Measurements from ENCODE around the gene NUP62.

Gene NUP62

DNA sequence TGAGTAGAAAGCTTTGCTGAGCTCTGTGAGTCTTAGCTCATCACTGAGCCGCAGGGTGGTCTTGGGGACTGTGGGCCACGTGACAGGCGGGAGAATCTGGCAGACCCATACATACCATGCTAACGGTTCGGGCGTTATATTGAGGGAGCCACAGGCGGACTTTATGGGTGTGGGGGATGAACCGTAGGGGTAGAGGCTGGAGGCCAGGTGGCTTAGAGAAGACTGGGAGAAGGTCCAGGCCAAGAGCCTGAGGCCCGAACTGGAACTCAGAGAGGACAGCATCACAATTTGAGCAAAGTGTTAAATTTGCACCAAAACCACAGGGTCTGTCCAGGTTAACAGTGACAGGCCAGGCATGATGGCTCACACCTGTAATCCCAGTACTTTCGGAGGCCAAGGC is 15.6 kb downstream of the NUP62 start:
- TF ChIP-seq BACH2 (CRISPR knock-in tag; IDR thresholded peaks at IDR 0.05; ENCODE audit: borderline replicate concordance) (no peak), CSDC2 (CRISPR knock-in tag; IDR thresholded peaks at IDR 0.05) (no peak), ZNF70 (CRISPR knock-in tag; IDR thresholded peaks at IDR 0.05) (no peak), POU6F1 (CRISPR knock-in tag; IDR thresholded peaks at IDR 0.05; ENCODE audit: borderline replicate concordance, low read depth) (no peak), SNAI2 (CRISPR knock-in tag; IDR thresholded peaks at IDR 0.05) (no peak), PPARA (CRISPR knock-in tag; IDR thresholded peaks at IDR 0.05; ENCODE audit: borderline replicate concordance) (no peak), RARB (CRISPR knock-in tag; IDR thresholded peaks at IDR 0.05) (no peak), OSR1 (CRISPR knock-in tag; IDR thresholded peaks at IDR 0.05) (no peak), GLIS3 (CRISPR knock-in tag; IDR thresholded peaks at IDR 0.05) (no peak), PATZ1 (CRISPR knock-in tag; IDR thresholded peaks at IDR 0.05; ENCODE audit: borderline replicate concordance) (no peak), TOX (CRISPR knock-in tag; IDR thresholded peaks at IDR 0.05; ENCODE audit: borderline replicate concordance) (no peak), CREB5 (CRISPR knock-in tag; IDR thresholded peaks at IDR 0.05; ENCODE audit: low read depth) (no peak), ESRRG (CRISPR knock-in tag; IDR thresholded peaks at IDR 0.05) (no peak), ZC3H10 (CRISPR knock-in tag; IDR thresholded peaks at IDR 0.05) (no peak)
- TF ChIP-seq, protein P1, sequence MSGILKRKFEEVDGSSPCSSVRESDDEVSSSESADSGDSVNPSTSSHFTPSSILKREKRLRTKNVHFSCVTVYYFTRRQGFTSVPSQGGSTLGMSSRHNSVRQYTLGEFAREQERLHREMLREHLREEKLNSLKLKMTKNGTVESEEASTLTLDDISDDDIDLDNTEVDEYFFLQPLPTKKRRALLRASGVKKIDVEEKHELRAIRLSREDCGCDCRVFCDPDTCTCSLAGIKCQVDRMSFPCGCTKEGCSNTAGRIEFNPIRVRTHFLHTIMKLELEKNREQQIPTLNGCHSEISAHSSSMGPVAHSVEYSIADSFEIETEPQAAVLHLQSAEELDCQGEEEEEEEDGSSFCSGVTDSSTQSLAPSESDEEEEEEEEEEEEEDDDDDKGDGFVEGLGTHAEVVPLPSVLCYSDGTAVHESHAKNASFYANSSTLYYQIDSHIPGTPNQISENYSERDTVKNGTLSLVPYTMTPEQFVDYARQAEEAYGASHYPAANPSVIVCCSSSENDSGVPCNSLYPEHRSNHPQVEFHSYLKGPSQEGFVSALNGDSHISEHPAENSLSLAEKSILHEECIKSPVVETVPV (CRISPR knock-in tag; IDR thresholded peaks at IDR 0.05), result no peak
- ATAC-seq, result no peak

DNA sequence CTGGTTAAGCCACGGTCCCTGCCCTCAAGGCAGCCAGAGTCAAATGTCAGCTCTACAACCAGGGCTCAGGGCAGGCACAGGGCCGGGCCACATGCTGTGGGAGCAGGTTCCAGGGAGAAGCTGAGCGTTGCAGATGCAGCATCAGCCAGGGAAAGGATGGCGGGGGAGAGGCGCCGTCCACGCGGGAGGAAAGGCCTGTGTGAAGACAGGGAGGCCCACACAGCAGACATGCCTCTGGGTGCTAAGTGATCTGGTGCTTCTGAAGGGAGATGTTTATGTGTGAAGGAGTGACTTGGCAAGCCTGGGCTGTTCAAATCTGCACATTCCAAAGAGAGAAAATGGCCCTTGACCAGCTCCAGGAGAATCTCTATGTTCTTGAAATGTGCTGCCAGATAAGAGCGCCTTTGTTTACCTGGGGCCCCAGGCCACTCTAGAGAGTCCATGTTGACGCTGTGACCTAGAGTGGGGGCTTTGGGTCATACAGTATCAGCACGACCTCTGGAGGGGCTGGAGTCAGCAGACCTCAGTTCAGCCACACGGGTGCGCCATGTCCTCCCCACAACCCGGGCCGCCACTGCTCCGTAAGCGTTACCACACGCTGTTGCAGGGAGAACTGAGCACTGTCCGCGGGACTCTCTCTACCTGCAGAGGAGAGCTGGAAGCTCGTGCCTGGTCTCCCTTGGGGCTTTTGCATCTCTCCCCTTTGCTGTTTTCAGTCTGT is 16.2 kb downstream of the NUP62 start:
- TF ChIP-seq TOX (CRISPR knock-in tag; IDR thresholded peaks at IDR 0.05; ENCODE audit: borderline replicate concordance) (no peak), OSR1 (CRISPR knock-in tag; IDR thresholded peaks at IDR 0.05) (no peak), POU6F1 (CRISPR knock-in tag; IDR thresholded peaks at IDR 0.05; ENCODE audit: borderline replicate concordance, low read depth) (no peak), PATZ1 (CRISPR knock-in tag; IDR thresholded peaks at IDR 0.05; ENCODE audit: borderline replicate concordance) (no peak), GLIS3 (CRISPR knock-in tag; IDR thresholded peaks at IDR 0.05) (no peak), BACH2 (CRISPR knock-in tag; IDR thresholded peaks at IDR 0.05; ENCODE audit: borderline replicate concordance) (no peak), ZNF70 (CRISPR knock-in tag; IDR thresholded peaks at IDR 0.05) (no peak), TCF4 (CRISPR knock-in tag; IDR thresholded peaks at IDR 0.05; ENCODE audit: borderline replicate concordance) (no peak), ZC3H10 (CRISPR knock-in tag; IDR thresholded peaks at IDR 0.05) (no peak), PPARA (CRISPR knock-in tag; IDR thresholded peaks at IDR 0.05; ENCODE audit: borderline replicate concordance) (no peak), ZNF565 (CRISPR knock-in tag; conservative IDR thresholded peaks at IDR 0.05; ENCODE audit: low read depth) (no peak), ZFP30 (CRISPR knock-in tag; IDR thresholded peaks at IDR 0.05) (no peak), CREB5 (CRISPR knock-in tag; IDR thresholded peaks at IDR 0.05; ENCODE audit: low read depth) (no peak), ARNTL (CRISPR knock-in tag; IDR thresholded peaks at IDR 0.05; ENCODE audit: borderline replicate concordance, low read depth) (no peak), ESRRG (CRISPR knock-in tag; IDR thresholded peaks at IDR 0.05) (no peak)
- TF ChIP-seq, protein P2, sequence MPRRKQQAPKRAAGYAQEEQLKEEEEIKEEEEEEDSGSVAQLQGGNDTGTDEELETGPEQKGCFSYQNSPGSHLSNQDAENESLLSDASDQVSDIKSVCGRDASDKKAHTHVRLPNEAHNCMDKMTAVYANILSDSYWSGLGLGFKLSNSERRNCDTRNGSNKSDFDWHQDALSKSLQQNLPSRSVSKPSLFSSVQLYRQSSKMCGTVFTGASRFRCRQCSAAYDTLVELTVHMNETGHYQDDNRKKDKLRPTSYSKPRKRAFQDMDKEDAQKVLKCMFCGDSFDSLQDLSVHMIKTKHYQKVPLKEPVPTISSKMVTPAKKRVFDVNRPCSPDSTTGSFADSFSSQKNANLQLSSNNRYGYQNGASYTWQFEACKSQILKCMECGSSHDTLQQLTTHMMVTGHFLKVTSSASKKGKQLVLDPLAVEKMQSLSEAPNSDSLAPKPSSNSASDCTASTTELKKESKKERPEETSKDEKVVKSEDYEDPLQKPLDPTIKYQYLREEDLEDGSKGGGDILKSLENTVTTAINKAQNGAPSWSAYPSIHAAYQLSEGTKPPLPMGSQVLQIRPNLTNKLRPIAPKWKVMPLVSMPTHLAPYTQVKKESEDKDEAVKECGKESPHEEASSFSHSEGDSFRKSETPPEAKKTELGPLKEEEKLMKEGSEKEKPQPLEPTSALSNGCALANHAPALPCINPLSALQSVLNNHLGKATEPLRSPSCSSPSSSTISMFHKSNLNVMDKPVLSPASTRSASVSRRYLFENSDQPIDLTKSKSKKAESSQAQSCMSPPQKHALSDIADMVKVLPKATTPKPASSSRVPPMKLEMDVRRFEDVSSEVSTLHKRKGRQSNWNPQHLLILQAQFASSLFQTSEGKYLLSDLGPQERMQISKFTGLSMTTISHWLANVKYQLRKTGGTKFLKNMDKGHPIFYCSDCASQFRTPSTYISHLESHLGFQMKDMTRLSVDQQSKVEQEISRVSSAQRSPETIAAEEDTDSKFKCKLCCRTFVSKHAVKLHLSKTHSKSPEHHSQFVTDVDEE (CRISPR knock-in tag; IDR thresholded peaks at IDR 0.05), result no peak
- ATAC-seq, result no peak
